Measurements from ENCODE around the gene GRID1.

The GRID1 gene

DNA sequence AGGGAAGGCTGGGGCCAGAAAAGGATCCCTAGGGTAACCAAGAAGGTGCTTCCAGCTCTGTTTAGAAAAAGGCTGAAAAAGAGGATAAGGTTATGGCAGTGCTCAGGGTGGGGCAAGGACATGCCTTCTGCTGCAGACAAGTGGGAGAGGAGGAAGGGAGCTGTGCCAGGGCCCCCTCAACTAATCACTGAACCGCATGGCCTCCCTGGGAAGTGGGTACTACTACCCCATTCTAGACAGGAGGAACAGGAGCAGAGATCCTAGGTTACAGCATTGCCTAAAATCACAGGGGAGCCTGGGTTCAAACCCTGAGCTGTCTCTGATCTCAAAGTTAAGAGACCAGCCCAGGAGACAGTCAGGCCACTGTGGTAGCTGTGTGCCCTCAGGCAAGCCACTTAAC is 149.7 kb downstream of the GRID1 start:
- TF ChIP-seq, protein P1, sequence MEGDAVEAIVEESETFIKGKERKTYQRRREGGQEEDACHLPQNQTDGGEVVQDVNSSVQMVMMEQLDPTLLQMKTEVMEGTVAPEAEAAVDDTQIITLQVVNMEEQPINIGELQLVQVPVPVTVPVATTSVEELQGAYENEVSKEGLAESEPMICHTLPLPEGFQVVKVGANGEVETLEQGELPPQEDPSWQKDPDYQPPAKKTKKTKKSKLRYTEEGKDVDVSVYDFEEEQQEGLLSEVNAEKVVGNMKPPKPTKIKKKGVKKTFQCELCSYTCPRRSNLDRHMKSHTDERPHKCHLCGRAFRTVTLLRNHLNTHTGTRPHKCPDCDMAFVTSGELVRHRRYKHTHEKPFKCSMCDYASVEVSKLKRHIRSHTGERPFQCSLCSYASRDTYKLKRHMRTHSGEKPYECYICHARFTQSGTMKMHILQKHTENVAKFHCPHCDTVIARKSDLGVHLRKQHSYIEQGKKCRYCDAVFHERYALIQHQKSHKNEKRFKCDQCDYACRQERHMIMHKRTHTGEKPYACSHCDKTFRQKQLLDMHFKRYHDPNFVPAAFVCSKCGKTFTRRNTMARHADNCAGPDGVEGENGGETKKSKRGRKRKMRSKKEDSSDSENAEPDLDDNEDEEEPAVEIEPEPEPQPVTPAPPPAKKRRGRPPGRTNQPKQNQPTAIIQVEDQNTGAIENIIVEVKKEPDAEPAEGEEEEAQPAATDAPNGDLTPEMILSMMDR (IDR thresholded peaks at IDR 0.05; ENCODE audit: insufficient read depth, low read depth, low read length, missing control alignments): no peak
- no peak for DNase-seq (ENCODE audit: low read depth)
- no peak overlapping the region for H3K4me3 ChIP-seq (ENCODE audit: low read length)

DNA sequence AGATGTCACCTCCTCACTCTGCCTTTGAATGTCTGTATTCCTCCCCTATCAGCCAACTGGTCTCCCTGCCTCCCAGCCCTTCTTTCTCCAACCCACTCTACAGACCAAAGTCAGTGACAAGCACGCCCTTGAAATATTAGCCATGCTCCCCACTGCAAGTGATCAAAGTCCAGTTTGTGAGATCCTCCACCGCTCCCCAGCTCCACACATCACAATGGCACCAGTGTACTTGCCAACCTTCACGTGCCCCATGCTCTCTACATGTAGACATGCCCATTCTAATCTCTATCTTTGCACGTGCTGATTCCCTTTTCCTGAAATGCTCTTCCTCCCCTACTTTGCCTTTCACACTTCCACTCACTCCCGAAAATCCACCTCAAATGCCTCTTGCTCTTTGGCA is 150.9 kb downstream of the GRID1 start:
- TF ChIP-seq, protein P1 (IDR thresholded peaks at IDR 0.05; ENCODE audit: insufficient read depth, low read depth, low read length, missing control alignments): no peak
- no peak overlapping the region for H3K4me3 ChIP-seq (ENCODE audit: low read length)
- no peak for DNase-seq (ENCODE audit: low read depth)

DNA sequence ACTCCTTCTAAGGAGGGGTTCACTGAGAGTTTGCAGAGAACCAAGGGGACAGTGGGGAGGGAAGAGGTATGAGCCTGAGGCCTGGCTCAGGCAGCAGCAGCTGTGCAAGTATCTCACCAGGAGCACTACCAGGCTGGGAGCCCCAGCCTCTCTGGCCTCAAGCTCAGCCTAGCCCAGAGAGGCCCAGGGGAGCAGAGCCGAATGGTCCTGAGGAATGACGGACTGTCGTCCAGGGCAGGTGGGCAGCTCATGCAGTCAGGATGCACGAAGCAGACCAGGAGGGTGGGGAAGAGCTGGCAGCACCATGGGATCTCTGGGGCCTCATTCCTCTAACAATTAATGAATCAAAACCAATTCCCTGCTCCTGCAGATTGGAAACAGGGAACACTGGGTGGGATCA is 151.5 kb downstream of the GRID1 start:
- H3K4me3 ChIP-seq (ENCODE audit: low read length): no peak overlapping the region
- TF ChIP-seq, protein P1 (IDR thresholded peaks at IDR 0.05; ENCODE audit: insufficient read depth, low read depth, low read length, missing control alignments): no peak
- DNase-seq (ENCODE audit: low read depth): no peak

DNA sequence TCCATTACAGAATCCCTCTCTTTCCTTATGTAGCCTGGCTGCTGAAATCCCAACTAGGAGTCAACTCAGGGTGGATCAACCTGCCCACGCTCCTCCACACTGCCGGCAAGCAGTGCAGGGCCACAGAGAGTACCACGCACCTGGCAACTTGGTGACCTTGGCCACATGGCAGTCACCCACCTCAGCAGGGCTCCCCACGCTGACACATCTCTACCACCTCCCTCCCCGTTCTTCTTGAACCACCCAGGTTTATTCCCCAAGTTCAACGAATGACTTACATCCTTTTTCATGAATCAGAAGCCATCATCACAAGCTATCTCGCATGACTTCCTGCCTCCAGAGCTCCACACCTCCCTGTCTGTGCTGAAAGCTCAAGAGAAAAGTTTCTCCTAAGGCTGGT is 153.4 kb downstream of the GRID1 start:
- DNase-seq (ENCODE audit: low read depth): no peak
- H3K4me3 ChIP-seq (ENCODE audit: low read length): no peak overlapping the region

DNA sequence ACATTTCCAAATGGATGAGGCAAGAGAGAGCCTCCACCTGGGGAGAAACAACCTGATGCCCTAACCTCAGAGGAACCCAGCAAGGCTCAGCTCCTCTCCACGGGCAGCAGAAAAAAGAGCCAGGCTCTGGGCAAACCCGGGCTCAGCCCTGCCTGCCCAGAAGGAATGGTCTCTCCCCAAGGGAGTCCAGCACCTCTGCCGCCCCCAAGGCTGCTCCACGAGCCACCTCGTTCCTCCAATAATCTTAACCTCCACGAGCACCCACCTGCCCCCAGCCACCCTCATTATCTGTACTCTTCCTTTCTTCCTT is 154.2 kb downstream of the GRID1 start:
- TF ChIP-seq, protein P1 (IDR thresholded peaks at IDR 0.05; ENCODE audit: insufficient read depth, low read depth, low read length, missing control alignments): no peak
- DNase-seq (ENCODE audit: low read depth): no peak
- no peak overlapping the region for H3K4me3 ChIP-seq (ENCODE audit: low read length)

More for the DNA sequence above, 153.4 kb downstream of the GRID1 start:
- TF ChIP-seq, protein P1 (IDR thresholded peaks at IDR 0.05; ENCODE audit: insufficient read depth, low read depth, low read length, missing control alignments): no peak

DNA sequence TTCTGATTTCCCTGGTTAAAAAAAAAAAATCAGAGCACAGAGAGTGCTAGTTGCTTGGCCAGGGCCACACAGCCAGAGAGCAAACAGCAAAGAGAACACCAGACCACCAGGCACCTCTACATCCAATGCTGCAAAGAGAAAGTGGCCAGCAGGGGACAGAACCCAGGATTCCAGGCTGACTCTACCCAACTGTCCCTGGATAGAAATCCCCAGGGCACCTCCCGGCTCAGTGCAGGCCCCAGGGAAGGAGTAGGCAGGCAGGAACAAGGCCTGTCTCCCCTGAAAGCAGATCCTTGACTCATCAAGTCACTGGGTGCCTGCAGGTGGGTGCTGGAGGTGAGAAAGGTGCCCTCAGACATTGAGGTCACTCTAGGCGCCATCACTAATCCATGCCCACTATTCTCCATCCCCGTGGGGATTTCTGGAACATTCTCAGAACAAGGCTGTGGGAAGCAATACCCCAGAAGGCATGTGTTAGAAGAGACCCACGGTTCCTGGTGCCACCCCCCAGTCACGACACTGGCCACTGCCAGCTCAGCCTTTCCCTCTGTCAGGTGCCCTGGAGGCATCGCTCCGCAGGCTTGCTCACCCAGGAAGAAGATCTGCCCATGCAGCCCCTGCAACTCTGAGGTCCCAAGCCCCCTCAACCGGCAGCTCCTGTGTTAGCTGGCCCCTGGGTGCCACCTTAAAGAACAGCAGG is 154.8 kb downstream of the GRID1 start:
- H3K4me3 ChIP-seq (ENCODE audit: low read length): no peak overlapping the region
- DNase-seq (ENCODE audit: low read depth): no peak
- TF ChIP-seq, protein P1 (IDR thresholded peaks at IDR 0.05; ENCODE audit: insufficient read depth, low read depth, low read length, missing control alignments): no peak

DNA sequence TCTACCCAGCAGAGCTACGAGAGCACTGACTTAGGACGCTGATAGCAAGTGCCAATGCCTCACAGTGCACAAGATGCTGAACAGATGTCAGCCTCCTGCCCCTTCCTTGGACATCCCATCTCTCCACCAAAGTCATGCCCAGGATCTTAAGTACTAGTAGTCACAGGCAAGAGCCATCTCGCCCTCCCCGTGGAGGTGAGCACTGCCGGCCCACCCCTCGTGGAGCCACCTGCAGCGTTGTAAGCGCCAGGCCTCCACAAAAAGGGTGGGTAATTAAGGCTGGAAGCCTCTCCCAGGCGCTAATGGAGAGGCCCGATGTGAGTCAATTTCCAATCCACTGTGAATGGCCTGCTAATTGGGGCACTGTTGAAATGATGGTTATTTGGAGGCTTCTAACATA is 156.2 kb downstream of the GRID1 start:
- DNase-seq (ENCODE audit: low read depth): no peak
- TF ChIP-seq, protein P1 (IDR thresholded peaks at IDR 0.05; ENCODE audit: insufficient read depth, low read depth, low read length, missing control alignments): no peak
- no peak overlapping the region for H3K4me3 ChIP-seq (ENCODE audit: low read length)
